Cardiac muscle cell (in vitro differentiated cells and primary cell): ENCODE results near the gene SLITRK2. TPM values are rescaled to one million over a fixed set of nuclear protein-coding genes. Genes with fewer than 3 reads are reported as not detected.

Experiments
- DNase-seq, 2 donors: peaks; one replicate each; pipeline versions ENCODE4 v3.0.0 to v3.0.0-alpha.2; 2010 to 2017; ENCODE audit warnings: low read depth in 1 of 2, low spot score in 1 of 2
- H3K27ac ChIP-seq: fragments of 200-600 bp; sonication (generic); 2 replicates; pipeline ENCODE4 v1.5.1; 2016
- H3K27me3 ChIP-seq: fragments of 200-600 bp; sonication (generic); 2 replicates; pipeline ENCODE4 v1.6.0; 2016; ENCODE audit warnings: control low read depth
- H3K36me3 ChIP-seq: fragments of 200-600 bp; sonication (generic); 2 replicates; pipeline ENCODE4 v1.5.1; 2016; ENCODE audit warnings: control low read depth
- H3K4me1 ChIP-seq: fragments of 200-600 bp; sonication (generic); 2 replicates; pipeline ENCODE4 v1.8.1; 2017; ENCODE audit warnings: low read depth, mild to moderate bottlenecking, mixed run types
- H3K4me3 ChIP-seq: fragments of 200-600 bp; sonication (generic); 2 replicates; pipeline ENCODE4 v1.5.1; 2016; ENCODE audit warnings: mild to moderate bottlenecking
- H3K9me3 ChIP-seq: fragments of 200-600 bp; sonication (generic); 2 replicates; pipeline ENCODE4 v1.5.1; 2017; ENCODE audit warnings: low read depth, mild to moderate bottlenecking, control low read depth
- CTCF ChIP-seq: IDR thresholded peaks from 2 replicates; pipeline ENCODE4 v1.5.1; 2012; ENCODE audit warnings: low read depth, mild to moderate bottlenecking, low read length
- polyA plus RNA-seq: library from polyadenylated mRNA; unstranded; fragments of >200 nt; fragmentation: Nextera tagmentation; extraction: Ambion mirVana; gene quantifications from 2 replicates; pipeline ENCODE4 v1.2.1, GENCODE V29; 2016
- total RNA-seq: library from RNA; depleted of rRNA; stranded (reverse); fragments of >200 nt; gene quantifications from 2 replicates; pipeline ENCODE4 v1.2.3, GENCODE V29; 2016

The SLITRK2 gene
- total and polyA plus RNA-seq, 2 experiments from 2014 or later, result 0.09 TPM; not detected in 1

- Histone ChIP-seq H3K36me3 (no peaks in the 10 kb centered on the region), H3K4me3 (no peak overlapping the region), H3K4me1 (no peaks in the 10 kb centered on the region), H3K27me3 (peaks cover 86% of the 10 kb centered on the region), H3K9me3 (no peaks in the 10 kb centered on the region), H3K27ac (no peak overlapping the region)
- DNase-seq, result no peak
- TF ChIP-seq CTCF, result no peak
These were observed 871 bp upstream of the SLITRK2 start for GRCh38 chrX:145816601-145817315.

- peaks cover 98% of the 10 kb centered on the region for H3K27me3 ChIP-seq
- H3K36me3 ChIP-seq, result no peaks in the 10 kb centered on the region
- no peak for TF ChIP-seq CTCF
- H3K4me3 ChIP-seq, result peak overlapping the region; percentile 26
- H3K9me3 ChIP-seq, result no peaks in the 10 kb centered on the region
- H3K4me1 ChIP-seq, result no peaks in the 10 kb centered on the region
- no peak for DNase-seq
- H3K27ac ChIP-seq, result no peak overlapping the region
These were observed 821 bp downstream of the SLITRK2 start for GRCh38 chrX:145818186-145819113.

GRCh38 chrX:145820825-145821224, 3.2 kb downstream of the SLITRK2 start:
- Histone ChIP-seq H3K27ac (no peak overlapping the region), H3K36me3 (no peaks in the 10 kb centered on the region), H3K4me1 (no peaks in the 10 kb centered on the region), H3K27me3 (peaks cover 77% of the 10 kb centered on the region), H3K9me3 (no peaks in the 10 kb centered on the region), H3K4me3 (no peak overlapping the region)
- no peak for TF ChIP-seq CTCF
- DNase-seq, result no peak

GRCh38 chrX:145821291-145821897, 3.8 kb downstream of the SLITRK2 start:
- DNase-seq, result peak in 1 of 2 donors; percentile 18
- Histone ChIP-seq H3K4me3 (peak overlapping the region; percentile 5), H3K27me3 (peaks cover 71% of the 10 kb centered on the region), H3K4me1 (no peaks in the 10 kb centered on the region), H3K9me3 (no peaks in the 10 kb centered on the region), H3K27ac (no peak overlapping the region), H3K36me3 (no peaks in the 10 kb centered on the region)
- no peak for TF ChIP-seq CTCF

GRCh38 chrX:145821898-145822571, 4.4 kb downstream of the SLITRK2 start:
- Histone ChIP-seq H3K27me3 (peaks cover 64% of the 10 kb centered on the region), H3K4me3 (peak overlapping the region; percentile 5), H3K9me3 (no peaks in the 10 kb centered on the region), H3K4me1 (no peaks in the 10 kb centered on the region), H3K27ac (no peak overlapping the region), H3K36me3 (no peaks in the 10 kb centered on the region)
- no peak for TF ChIP-seq CTCF
- no peak for DNase-seq
